Epithelial cell of proximal tubule (primary cell): ENCODE data around the gene CNN1. TPM values are rescaled to one million over a fixed set of nuclear protein-coding genes. Genes with fewer than 3 reads are reported as not detected.

Source experiments
- DNase-seq: peaks from one replicate; pipeline ENCODE4 v3.0.0-alpha.2; 2011; ENCODE audit warnings: low read depth
- H3K4me3 ChIP-seq: 2 replicates; pipeline ENCODE4 v1.5.1; 2011; ENCODE audit warnings: low read depth, mild to moderate bottlenecking, low read length
- total RNA-seq: library from RNA; depleted of rRNA; stranded (reverse); fragments of >200 nt; gene quantifications from 2 replicates; pipeline ENCODE4 v1.2.3, GENCODE V29; 2015
- TF ChIP-seq, protein P1 (sequence below): conservative IDR thresholded peaks from 2 replicates; pipeline ENCODE4 v1.5.1; 2012; ENCODE audit warnings: low read depth, mild to moderate bottlenecking, low read length

Gene CNN1
- total RNA-seq, 1 donor from 2014 or later, result 16.1 TPM

DNA sequence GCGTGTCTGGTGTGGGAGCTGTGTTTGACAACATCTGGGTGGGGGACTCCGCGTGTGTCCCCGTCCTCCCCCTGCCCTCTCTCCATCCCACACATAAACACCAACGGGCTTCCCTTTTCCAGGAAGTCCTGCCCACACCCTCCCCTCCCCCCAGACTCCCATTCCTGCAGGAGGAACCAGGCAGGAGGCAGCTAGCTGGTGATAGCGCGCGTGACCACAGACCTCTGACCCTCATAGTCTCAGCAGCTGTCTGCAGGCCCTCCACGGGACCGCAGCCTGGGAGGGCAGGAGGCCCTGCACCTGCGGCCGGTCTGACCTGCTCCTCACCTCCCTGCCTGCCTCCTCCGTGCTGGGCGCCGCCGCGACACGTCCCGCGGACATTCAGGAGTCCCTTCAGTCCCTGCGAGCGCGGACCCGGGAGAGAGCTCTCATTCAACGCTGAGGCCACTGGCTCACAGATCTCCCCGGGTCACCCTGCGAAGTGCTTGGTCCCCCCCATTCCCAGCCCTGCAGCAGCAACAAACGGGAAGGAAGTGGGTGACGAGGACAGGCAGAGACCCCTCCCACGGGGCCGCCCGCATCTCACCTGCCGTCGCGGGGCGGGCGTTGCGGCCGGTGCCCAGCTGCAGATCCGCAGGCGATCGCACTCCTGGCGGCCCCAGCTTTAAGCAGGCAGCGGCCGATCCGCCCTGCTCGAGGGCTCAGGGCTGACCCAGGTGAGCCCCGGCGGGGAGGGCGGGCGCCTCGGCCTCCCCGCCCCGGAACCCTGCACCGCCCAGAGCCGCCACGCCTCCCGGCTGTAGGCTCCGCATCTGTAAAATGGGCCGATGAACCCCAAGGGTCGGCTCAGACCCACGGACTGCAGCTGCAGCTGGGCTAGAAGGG lies 39.8 kb downstream of the CNN1 start:
- TF ChIP-seq, protein P1, sequence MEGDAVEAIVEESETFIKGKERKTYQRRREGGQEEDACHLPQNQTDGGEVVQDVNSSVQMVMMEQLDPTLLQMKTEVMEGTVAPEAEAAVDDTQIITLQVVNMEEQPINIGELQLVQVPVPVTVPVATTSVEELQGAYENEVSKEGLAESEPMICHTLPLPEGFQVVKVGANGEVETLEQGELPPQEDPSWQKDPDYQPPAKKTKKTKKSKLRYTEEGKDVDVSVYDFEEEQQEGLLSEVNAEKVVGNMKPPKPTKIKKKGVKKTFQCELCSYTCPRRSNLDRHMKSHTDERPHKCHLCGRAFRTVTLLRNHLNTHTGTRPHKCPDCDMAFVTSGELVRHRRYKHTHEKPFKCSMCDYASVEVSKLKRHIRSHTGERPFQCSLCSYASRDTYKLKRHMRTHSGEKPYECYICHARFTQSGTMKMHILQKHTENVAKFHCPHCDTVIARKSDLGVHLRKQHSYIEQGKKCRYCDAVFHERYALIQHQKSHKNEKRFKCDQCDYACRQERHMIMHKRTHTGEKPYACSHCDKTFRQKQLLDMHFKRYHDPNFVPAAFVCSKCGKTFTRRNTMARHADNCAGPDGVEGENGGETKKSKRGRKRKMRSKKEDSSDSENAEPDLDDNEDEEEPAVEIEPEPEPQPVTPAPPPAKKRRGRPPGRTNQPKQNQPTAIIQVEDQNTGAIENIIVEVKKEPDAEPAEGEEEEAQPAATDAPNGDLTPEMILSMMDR, result no peak
- H3K4me3 ChIP-seq, result peak overlapping the region; percentile 50
- no peak for DNase-seq

DNA sequence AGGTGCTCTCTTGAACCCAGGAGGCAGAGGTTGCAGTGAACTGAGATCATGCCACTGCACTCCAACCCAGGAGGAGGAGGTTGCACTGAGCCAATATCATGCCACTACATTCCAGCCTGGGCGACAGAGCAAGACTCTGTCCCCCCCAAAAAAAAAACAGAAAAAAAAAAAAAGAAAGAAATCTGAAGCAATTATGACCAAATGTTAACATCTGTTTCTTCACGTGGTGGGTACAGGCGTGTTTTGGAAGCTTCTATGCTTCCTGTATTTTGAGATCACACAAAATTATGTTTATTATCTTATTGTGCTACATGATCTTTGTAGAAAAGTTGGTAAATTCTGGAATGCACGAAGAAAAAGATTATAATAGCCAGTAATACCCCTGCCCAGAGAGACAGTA lies 41.5 kb downstream of the CNN1 start:
- DNase-seq, result no peak
- no peak overlapping the region for H3K4me3 ChIP-seq
- TF ChIP-seq, protein P1, result no peak

DNA sequence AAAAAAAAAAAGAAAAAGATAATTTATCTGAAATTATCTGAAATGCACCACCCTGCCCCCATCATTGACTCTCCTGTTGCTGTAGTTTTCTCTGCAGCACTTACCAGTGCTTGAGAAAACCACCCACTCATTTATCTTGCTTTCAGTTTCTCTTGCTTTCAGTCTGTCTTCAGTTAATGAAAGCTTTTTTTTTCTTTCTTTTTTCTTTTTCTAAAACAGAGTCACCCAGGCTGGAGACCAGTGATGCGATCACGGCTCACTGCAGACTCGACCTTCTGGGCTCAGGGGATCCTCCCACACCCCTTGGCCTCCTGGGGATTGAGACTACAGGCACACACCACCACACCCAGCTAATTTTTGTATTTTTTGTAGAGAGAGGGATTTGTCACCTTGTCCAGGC lies 43.1 kb downstream of the CNN1 start:
- DNase-seq, result no peak
- H3K4me3 ChIP-seq, result no peak overlapping the region
- TF ChIP-seq, protein P1, result no peak

DNA sequence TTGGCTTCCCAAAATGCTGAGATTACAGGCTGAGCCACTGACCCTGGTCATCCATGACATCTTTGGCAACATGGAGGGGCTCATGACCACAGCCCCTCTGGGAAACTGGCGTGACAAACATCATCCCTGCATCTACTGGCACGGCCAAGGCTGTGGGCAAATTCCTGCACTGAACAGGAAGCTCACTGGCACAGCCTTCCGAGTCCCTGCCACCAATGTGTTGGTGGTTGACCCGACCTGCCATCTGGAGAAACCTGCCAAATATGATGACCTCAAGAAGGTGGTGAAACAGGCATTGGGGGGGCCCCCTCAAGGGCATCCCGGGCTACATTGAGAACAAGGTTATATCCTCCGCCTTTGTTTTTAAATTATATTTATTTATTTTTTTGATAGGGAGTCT lies 47.7 kb downstream of the CNN1 start:
- TF ChIP-seq, protein P1, result no peak
- H3K4me3 ChIP-seq, result no peak overlapping the region
- no peak for DNase-seq

DNA sequence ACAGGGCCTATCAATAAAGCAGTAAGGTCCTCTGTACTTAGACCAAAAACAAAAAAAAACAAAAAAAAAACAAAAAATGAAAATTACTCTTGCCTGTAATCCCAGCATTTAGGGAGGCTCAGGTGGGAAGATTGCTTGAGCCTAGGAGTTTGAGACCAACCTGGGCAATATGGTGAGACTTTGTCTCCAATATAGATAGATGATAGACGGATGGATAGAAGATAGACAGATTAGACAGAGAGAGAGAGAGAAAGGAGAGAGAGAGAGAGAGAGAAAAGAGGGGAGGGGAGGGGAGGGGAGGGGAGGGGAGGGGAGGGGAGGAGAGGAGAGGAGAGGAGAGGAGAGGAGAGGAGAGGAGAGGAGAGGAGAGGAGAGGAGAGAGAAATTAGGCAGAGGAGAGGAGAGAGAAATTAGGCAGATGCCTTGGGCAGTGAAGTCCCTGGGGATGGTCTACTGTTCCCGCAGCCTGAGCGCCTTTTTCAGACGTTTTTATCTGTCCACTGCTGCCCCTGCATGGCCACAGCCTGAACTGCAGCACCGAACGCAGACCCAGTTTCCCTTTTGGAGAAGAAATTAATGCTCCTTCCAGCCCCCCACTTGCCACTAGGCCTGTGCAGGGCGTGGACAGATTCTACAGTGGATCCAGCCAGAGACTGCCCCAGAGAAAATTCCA lies 48.8 kb downstream of the CNN1 start:
- DNase-seq, result no peak
- TF ChIP-seq, protein P1, result peak; percentile 88
- no peak overlapping the region for H3K4me3 ChIP-seq

DNA sequence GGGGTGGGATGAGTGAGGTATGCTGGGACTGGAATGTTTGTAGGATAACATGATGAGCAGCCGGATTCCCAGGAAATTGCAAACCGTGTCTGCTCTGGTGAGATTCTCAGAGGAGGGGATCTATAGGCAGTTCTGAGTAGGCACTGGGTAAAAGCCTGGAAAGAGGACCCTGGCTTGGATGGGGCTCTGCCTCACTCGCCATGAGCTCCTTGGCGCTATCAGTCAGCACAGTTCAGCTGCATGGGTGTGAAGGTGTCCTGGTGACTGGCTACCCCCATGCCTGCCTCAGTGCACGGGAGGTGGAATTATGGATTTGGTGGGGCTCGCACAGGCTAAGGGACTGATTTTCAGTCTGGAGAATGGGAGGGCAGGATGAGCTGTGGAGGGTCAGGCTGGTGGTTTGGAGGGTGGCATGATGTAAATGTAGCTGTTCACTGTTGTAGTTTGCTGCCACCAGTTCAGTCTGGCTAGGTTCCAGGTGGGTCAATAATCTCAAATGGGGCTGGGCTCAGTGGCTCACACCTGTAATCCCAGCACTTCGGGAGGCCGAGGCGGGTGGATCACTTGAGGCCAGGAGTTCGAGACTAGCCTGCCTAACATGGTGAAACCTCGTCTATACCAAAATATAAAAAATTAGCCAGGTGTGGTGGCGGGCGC lies 49.5 kb downstream of the CNN1 start:
- TF ChIP-seq, protein P1, result no peak
- H3K4me3 ChIP-seq, result no peak overlapping the region
- DNase-seq, result no peak
